ENCODE data around the gene ZNF444. TPM values are rescaled to one million over a fixed set of nuclear protein-coding genes. Genes with fewer than 3 reads are reported as not detected.

ZNF444 gene
- total and polyA plus RNA-seq, 2 of the 8 experiments (the other 6 are each of a cell fraction or from before 2014, with no cell fraction given) = 49.5 to 54.5 TPM

GRCh38 chr19:56109226-56109625 lies 31.9 kb upstream of the ZNF444 start (continued):
- no peak for TF ChIP-seq CHD7 (IDR thresholded peaks at IDR 0.05; ENCODE audit: insufficient replicate concordance, low read length)

All from H1 (cell line).